ENCODE data around the gene KPTN.

DNA sequence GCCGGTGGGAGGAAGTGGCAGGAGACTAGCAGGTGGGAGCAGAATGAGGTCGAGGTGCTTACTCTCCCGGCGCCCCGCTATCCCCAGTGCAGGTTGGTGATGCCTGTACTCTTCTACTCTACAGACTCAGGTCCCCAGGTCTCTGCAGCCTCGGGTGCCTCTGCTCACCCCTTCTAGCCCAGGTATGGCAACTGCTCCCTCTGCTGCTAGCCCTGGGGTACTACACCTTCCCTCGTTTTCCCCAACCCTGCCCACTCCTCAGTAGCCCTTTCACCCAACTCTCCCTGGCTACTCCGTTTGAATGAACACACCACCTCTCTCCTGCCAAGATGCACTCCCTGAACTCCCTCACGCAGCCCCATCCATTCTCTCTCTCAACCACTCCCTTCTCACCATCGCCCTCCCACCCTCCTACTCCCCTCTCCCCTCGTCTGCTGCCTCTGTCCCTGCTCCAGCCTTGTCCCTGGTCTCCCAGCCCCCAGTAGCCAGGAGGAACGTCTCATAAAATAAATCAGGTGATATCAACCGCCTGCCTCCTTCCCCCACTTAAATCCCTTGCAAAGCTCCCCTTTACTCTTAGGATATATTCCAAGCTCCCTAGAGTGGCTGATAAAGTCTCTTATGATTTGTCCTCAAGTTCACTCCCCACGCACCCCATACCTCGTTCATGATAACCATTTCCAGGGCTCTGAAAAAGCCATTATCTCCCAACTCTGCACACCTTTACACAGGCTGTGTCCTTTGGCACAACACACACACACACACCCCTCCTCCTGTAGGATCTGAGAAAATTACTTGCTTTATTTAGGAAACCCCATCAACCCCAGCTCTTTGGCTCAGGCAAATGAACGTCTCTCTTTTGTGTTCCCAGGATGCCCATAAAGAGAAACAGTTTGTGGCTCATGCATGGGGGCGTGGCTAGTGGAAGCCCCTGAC lies 56.5 kb downstream of the KPTN start:
- TF ChIP-seq SP1 (IDR thresholded peaks at IDR 0.05; ENCODE audit: low read depth) (no peak), POLR2A (IDR thresholded peaks at IDR 0.05; ENCODE audit: borderline replicate concordance, extremely low read depth, insufficient read depth, insufficient read length) (no peak), POLR2AphosphoS5 (IDR thresholded peaks at IDR 0.05; ENCODE audit: low read depth, low read length) (no peak), EZH2 (IDR thresholded peaks at IDR 0.05) (no peak), SIN3A (IDR thresholded peaks at IDR 0.05; ENCODE audit: low read depth) (no peak), EGR1 (IDR thresholded peaks at IDR 0.05; ENCODE audit: low read depth) (no peak), ZNF274 (IDR thresholded peaks at IDR 0.05; ENCODE audit: low read depth, low read length) (no peak), CEBPB (IDR thresholded peaks at IDR 0.05; ENCODE audit: low read depth) (no peak)
- TF ChIP-seq, protein P1, sequence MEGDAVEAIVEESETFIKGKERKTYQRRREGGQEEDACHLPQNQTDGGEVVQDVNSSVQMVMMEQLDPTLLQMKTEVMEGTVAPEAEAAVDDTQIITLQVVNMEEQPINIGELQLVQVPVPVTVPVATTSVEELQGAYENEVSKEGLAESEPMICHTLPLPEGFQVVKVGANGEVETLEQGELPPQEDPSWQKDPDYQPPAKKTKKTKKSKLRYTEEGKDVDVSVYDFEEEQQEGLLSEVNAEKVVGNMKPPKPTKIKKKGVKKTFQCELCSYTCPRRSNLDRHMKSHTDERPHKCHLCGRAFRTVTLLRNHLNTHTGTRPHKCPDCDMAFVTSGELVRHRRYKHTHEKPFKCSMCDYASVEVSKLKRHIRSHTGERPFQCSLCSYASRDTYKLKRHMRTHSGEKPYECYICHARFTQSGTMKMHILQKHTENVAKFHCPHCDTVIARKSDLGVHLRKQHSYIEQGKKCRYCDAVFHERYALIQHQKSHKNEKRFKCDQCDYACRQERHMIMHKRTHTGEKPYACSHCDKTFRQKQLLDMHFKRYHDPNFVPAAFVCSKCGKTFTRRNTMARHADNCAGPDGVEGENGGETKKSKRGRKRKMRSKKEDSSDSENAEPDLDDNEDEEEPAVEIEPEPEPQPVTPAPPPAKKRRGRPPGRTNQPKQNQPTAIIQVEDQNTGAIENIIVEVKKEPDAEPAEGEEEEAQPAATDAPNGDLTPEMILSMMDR (IDR thresholded peaks at IDR 0.05 in 2 of 3, conservative IDR thresholded peaks at IDR 0.05 in 1 of 3; ENCODE audit: borderline replicate concordance in 1 of 3, insufficient read depth in 1 of 3, low read depth in 2 of 3, low read length in 2 of 3), result peak; percentile 54 to 95 (median 91); a peak in 5 of 6 replicates
- TF ChIP-seq, protein P2, sequence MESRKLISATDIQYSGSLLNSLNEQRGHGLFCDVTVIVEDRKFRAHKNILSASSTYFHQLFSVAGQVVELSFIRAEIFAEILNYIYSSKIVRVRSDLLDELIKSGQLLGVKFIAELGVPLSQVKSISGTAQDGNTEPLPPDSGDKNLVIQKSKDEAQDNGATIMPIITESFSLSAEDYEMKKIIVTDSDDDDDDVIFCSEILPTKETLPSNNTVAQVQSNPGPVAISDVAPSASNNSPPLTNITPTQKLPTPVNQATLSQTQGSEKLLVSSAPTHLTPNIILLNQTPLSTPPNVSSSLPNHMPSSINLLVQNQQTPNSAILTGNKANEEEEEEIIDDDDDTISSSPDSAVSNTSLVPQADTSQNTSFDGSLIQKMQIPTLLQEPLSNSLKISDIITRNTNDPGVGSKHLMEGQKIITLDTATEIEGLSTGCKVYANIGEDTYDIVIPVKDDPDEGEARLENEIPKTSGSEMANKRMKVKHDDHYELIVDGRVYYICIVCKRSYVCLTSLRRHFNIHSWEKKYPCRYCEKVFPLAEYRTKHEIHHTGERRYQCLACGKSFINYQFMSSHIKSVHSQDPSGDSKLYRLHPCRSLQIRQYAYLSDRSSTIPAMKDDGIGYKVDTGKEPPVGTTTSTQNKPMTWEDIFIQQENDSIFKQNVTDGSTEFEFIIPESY (IDR thresholded peaks at IDR 0.05; ENCODE audit: extremely low read depth, insufficient replicate concordance, low read length), result no peak
- TF ChIP-seq, protein P3, sequence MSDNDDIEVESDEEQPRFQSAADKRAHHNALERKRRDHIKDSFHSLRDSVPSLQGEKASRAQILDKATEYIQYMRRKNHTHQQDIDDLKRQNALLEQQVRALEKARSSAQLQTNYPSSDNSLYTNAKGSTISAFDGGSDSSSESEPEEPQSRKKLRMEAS (IDR thresholded peaks at IDR 0.05), result no peak

Data from HCT116 (cell line).